DND-41 (cell line): ENCODE measurements around the gene SPIN4.
"Not testable (repeated sequence)": the region's sequence is repeated elsewhere in the genome, so short reads cannot be mapped to it uniquely, and the experiment has no call there.

Experiments
- ATAC-seq: fragments of 200-7000 bp; cut with Tn5 transposase; 3 replicates; pipeline ENCODE4 v1.9.1; 2021; ENCODE audit warnings: low read depth; ENCODE audit not compliant: insufficient read depth
- DNase-seq: peaks from one replicate; pipeline ENCODE4 v3.0.0-alpha.2; 2020
- H2AFZ ChIP-seq: 2 replicates; pipeline ENCODE4 v1.6.0; 2012; ENCODE audit warnings: low read depth, low read length
- H3K27ac ChIP-seq: 2 replicates; pipeline ENCODE4 v1.5.1; 2012; ENCODE audit warnings: low read length, inconsistent platforms
- H3K27me3 ChIP-seq: fragments of 200-600 bp; sonication (generic); 2 replicates; pipeline ENCODE4 v1.6.0; 2012; ENCODE audit warnings: low read length, mild to moderate bottlenecking, inconsistent platforms; ENCODE audit not compliant: insufficient read depth, poor library complexity
- H3K36me3 ChIP-seq: 2 replicates; pipeline ENCODE4 v1.5.1; 2012; ENCODE audit warnings: low read length, inconsistent platforms; ENCODE audit not compliant: insufficient read depth
- H3K4me1 ChIP-seq: 2 replicates; pipeline ENCODE4 v1.5.1; 2012; ENCODE audit warnings: mild to moderate bottlenecking, low read length; ENCODE audit not compliant: insufficient read depth
- H3K4me2 ChIP-seq: 2 replicates; pipeline ENCODE4 v1.6.0; 2012; ENCODE audit warnings: mild to moderate bottlenecking, moderate library complexity, low read length, inconsistent platforms; ENCODE audit not compliant: insufficient read depth
- H3K4me3 ChIP-seq, 2 experiments: fragments of 200-600 bp in 1 of 2; shearing (Covaris generic) in 1 of 2; 2 replicates each; pipeline ENCODE4 v1.5.1; 2012 to 2016; ENCODE audit warnings: inconsistent platforms in 2 of 2, low read length in 2 of 2, mild to moderate bottlenecking in 2 of 2, low read depth in 1 of 2, moderate library complexity in 1 of 2
- H3K79me2 ChIP-seq: 2 replicates; pipeline ENCODE4 v1.6.0; 2012; ENCODE audit warnings: low read length, inconsistent platforms; ENCODE audit not compliant: insufficient read depth
- H3K9ac ChIP-seq: 2 replicates; pipeline ENCODE4 v1.6.0; 2012; ENCODE audit warnings: low read depth, mild to moderate bottlenecking, inconsistent platforms, low read length, moderate library complexity
- H3K9me3 ChIP-seq: 2 replicates; pipeline ENCODE4 v1.5.1; 2012; ENCODE audit warnings: low read length, moderate library complexity, mild to moderate bottlenecking, inconsistent platforms; ENCODE audit not compliant: insufficient read depth, severe bottlenecking
- H4K20me1 ChIP-seq: 2 replicates; pipeline ENCODE4 v1.6.0; 2012; ENCODE audit warnings: low read length; ENCODE audit not compliant: insufficient read depth
- CTCF ChIP-seq: IDR thresholded peaks from 2 replicates; pipeline ENCODE4 v1.5.1; 2012; ENCODE audit warnings: borderline replicate concordance, low read length, moderate library complexity, mild to moderate bottlenecking; ENCODE audit not compliant: poor library complexity, severe bottlenecking; ENCODE audit errors: extremely low read depth
- EZH2 ChIP-seq: IDR thresholded peaks from 3 replicates; pipeline ENCODE4 v1.6.1; 2012; ENCODE audit warnings: borderline replicate concordance, low read depth, mild to moderate bottlenecking, moderate library complexity, low read length, inconsistent platforms; ENCODE audit not compliant: severe bottlenecking

The SPIN4 gene

DNA sequence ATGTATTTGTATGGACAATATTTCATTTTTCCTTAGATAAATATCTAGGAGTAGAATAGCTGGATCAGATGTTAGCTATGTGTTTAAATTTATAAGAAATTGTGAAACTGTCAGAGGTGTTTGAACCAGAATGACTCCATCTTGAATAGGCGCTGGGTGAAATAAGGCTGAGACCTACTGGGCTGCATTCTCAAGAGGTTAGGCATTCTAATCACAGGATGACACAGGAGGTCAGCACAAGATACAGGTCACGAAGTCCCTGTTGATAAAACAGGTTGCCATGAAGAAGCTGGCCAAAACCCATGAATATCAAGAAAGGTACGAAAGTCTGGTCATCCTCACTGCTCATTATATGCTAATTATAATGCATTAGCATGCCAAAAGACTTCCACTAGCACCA is 36.3 kb upstream of the SPIN4 start:
- Histone ChIP-seq H3K9ac (no peak overlapping the region), H3K4me2 (no peak overlapping the region), H3K27ac (no peak overlapping the region), H4K20me1 (no peaks in the 10 kb centered on the region), H3K4me1 (no peaks in the 10 kb centered on the region), H3K36me3 (no peaks in the 10 kb centered on the region), H3K4me3 (no peak overlapping the region), H2AFZ (no peak overlapping the region), H3K79me2 (no peaks in the 10 kb centered on the region), H3K27me3 (no peaks in the 10 kb centered on the region), H3K9me3 (no peaks in the 10 kb centered on the region)
- ATAC-seq: no peak
- TF ChIP-seq CTCF: no peak
- TF ChIP-seq EZH2: no peak
- DNase-seq: no peak

- H3K4me1 ChIP-seq, H3K79me2 ChIP-seq, H3K27ac ChIP-seq, DNase-seq, H3K9ac ChIP-seq, ATAC-seq, H3K4me3 ChIP-seq, H3K9me3 ChIP-seq, H3K36me3 ChIP-seq, H2AFZ ChIP-seq, H3K4me2 ChIP-seq, H4K20me1 ChIP-seq, H3K27me3 ChIP-seq: not testable (repeated sequence)
These were observed 33.1 kb upstream of the SPIN4 start for GRCh38 chrX:63384263-63384662.

- H3K4me3 ChIP-seq, H3K27me3 ChIP-seq, DNase-seq, H3K4me2 ChIP-seq, H3K36me3 ChIP-seq, H3K27ac ChIP-seq, H3K9me3 ChIP-seq, H4K20me1 ChIP-seq, H3K9ac ChIP-seq, H3K4me1 ChIP-seq, ATAC-seq, H3K79me2 ChIP-seq, H2AFZ ChIP-seq: not testable (repeated sequence)
These were observed 21.9 kb upstream of the SPIN4 start for GRCh38 chrX:63373012-63373411.

DNA sequence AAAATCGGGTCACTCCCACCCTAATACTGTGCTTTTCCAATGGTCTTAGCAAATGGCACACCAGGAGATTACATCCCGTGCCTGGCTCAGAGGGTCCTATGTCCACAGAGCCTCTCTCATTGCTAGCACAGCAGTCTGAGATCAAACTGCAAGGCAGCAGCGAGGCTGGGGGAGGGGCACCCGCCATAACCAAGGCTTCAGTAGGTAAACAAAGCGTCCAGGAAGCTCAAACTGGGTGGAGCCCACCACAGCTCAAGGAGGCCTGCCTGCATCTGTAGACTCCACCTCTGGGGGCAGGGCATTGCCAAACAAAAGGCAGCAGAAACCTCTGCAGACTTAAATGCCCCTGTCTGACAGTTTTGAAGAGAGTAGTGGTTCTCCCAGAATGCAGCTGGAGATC is 16.6 kb upstream of the SPIN4 start:
- not testable (repeated sequence) for H4K20me1 ChIP-seq, H2AFZ ChIP-seq, H3K27ac ChIP-seq, H3K9ac ChIP-seq, H3K4me3 ChIP-seq, H3K4me2 ChIP-seq, H3K79me2 ChIP-seq, H3K4me1 ChIP-seq, ATAC-seq, H3K36me3 ChIP-seq, H3K27me3 ChIP-seq, DNase-seq
- peaks cover 12% of the 10 kb centered on the region for H3K9me3 ChIP-seq

- no peaks in the 10 kb centered on the region for H3K27me3 ChIP-seq
- ATAC-seq (no peak), DNase-seq (no peak)
- no peaks in the 10 kb centered on the region for H3K36me3 ChIP-seq
- no peak overlapping the region for H3K9ac ChIP-seq
- H3K79me2 ChIP-seq: no peaks in the 10 kb centered on the region
- no peaks in the 10 kb centered on the region for H3K4me1 ChIP-seq
- no peak overlapping the region for H3K4me2 ChIP-seq
- TF ChIP-seq EZH2: no peak
- peaks cover 12% of the 10 kb centered on the region for H3K9me3 ChIP-seq
- H2AFZ ChIP-seq: no peak overlapping the region
- no peaks in the 10 kb centered on the region for H4K20me1 ChIP-seq
- H3K27ac ChIP-seq: no peak overlapping the region
- no peak overlapping the region for H3K4me3 ChIP-seq
These were observed 12.7 kb upstream of the SPIN4 start for GRCh38 chrX:63363788-63364187.
